ENCODE measurements around the gene LCTL. TPM values are rescaled to one million over a fixed set of nuclear protein-coding genes. Genes with fewer than 3 reads are reported as not detected.
"Not testable (repeated sequence)": the region's sequence is repeated elsewhere in the genome, so short reads cannot be mapped to it uniquely, and the experiment has no call there.

The LCTL gene
- total RNA-seq, 1 experiment from 2014 or later: not detected

GRCh38 chr15:66503780-66504562 lies 61.8 kb downstream of the LCTL start:
- DNase-seq (ENCODE audit: low read depth, low spot score) (no peak), ATAC-seq (no peak)
- Histone ChIP-seq H2AFZ (ENCODE audit: low read depth, low read length, poor library complexity, severe bottlenecking) (no peak overlapping the region), H3K4me3 (replicated peaks in 1 of 2; ENCODE audit: low read depth in 1 of 2, low read length in 2 of 2) (peak overlapping the region; percentile 90 to 98), H3K4me2 (ENCODE audit: low read length) (peak overlapping the region; percentile 86), H4K20me1 (ENCODE audit: insufficient read depth) (peaks cover 35% of the 10 kb centered on the region; the same call in 1 of the 2 replicates), H3K9me3 (ENCODE audit: control insufficient read depth in 1 of 2, insufficient read depth in 1 of 2, low read depth in 1 of 2, low read length in 2 of 2) (no peaks in the 10 kb centered on the region), H3K9me2 (ENCODE audit: insufficient read depth) (no peaks in the 10 kb centered on the region), H3K4me1 (ENCODE audit: control insufficient read depth in 1 of 2, insufficient read depth in 2 of 2, low read length in 2 of 2) (peaks cover 4 to 27% of the 10 kb centered on the region in 2 experiments; a peak in 3 of 4 replicates), H3K9ac (ENCODE audit: low read length) (peak overlapping the region; percentile 99), H3K36me3 (ENCODE audit: control insufficient read depth in 1 of 2, insufficient read depth in 2 of 2, low read length in 2 of 2) (peaks cover 46 to 52% of the 10 kb centered on the region in 2 experiments), H3K27me3 (ENCODE audit: insufficient read depth, low read length) (no peaks in the 10 kb centered on the region), H3K79me2 (ENCODE audit: insufficient read depth, low read length) (peaks cover 91% of the 10 kb centered on the region), H3K27ac (ENCODE audit: low read depth, low read length) (peak overlapping the region; percentile 86)
- TF ChIP-seq JUND (IDR thresholded peaks at IDR 0.05) (peak; percentile 10; the same call in 1 of the 2 replicates), TCF7L2 (IDR thresholded peaks at IDR 0.05; ENCODE audit: borderline replicate concordance, extremely low read depth, insufficient read depth, insufficient read length) (no peak)
- ChIA-PET RAD21 (ENCODE audit: low non-redundant PET in 1 of 2, low total read pairs in 2 of 2, uncharacterized antibody in 2 of 2, unreplicated experiment in 2 of 2) (no interaction called here), POLR2A (interaction anchor here (1.0 kb wide), 1 partner anchor 62 kb away, joined by 3 read pairs; the partner anchor contains the start of gene LCTL), CTCF (no interaction called here)
- BruUV-seq (replicated peaks): TSS peak; percentile 56
- intact Hi-C loops (cut with micrococcal nuclease): no loop called here

GRCh38 chr15:66503041-66503648 lies 62.7 kb downstream of the LCTL start:
- ATAC-seq; DNase-seq (ENCODE audit: low read depth, low spot score); H3K27me3 ChIP-seq (ENCODE audit: insufficient read depth, low read length); CTCF ChIA-PET; H2AFZ ChIP-seq (ENCODE audit: low read depth, low read length, poor library complexity, severe bottlenecking); BruUV-seq (replicated peaks); H3K9me2 ChIP-seq (ENCODE audit: insufficient read depth); POLR2A ChIA-PET; intact Hi-C loops (cut with micrococcal nuclease); H3K9me3 ChIP-seq (ENCODE audit: control insufficient read depth in 1 of 2, insufficient read depth in 1 of 2, low read depth in 1 of 2, low read length in 2 of 2); RAD21 ChIA-PET (ENCODE audit: low non-redundant PET in 1 of 2, low total read pairs in 2 of 2, uncharacterized antibody in 2 of 2, unreplicated experiment in 2 of 2): not testable (repeated sequence)
- peaks cover 84% of the 10 kb centered on the region for H3K79me2 ChIP-seq (ENCODE audit: insufficient read depth, low read length)
- H3K27ac ChIP-seq (ENCODE audit: low read depth, low read length): peak overlapping the region; percentile 86
- H3K4me2 ChIP-seq (ENCODE audit: low read length): peak overlapping the region; percentile 86
- H3K4me1 ChIP-seq (ENCODE audit: control insufficient read depth in 1 of 2, insufficient read depth in 2 of 2, low read length in 2 of 2): peaks cover 4 to 33% of the 10 kb centered on the region in 2 experiments; a peak in 3 of 4 replicates
- H3K9ac ChIP-seq (ENCODE audit: low read length): peak overlapping the region; percentile 99
- H3K4me3 ChIP-seq (replicated peaks in 1 of 2; ENCODE audit: low read depth in 1 of 2, low read length in 2 of 2): peak overlapping the region; percentile 90 to 98
- H3K36me3 ChIP-seq (ENCODE audit: control insufficient read depth in 1 of 2, insufficient read depth in 2 of 2, low read length in 2 of 2): peaks cover 51 to 59% of the 10 kb centered on the region in 2 experiments
- peaks cover 43% of the 10 kb centered on the region; the same call in 1 of the 2 replicates for H4K20me1 ChIP-seq (ENCODE audit: insufficient read depth)
